ENCODE results near the gene TSPAN5.

The TSPAN5 gene

GRCh38 chr4:98601708-98602107 is 56.7 kb downstream of the TSPAN5 start:
- in situ Hi-C loops (cut with MboI; ENCODE audit: low sequenced_read_pairs): no loop called here

- in situ Hi-C loops (cut with MboI; ENCODE audit: low sequenced_read_pairs): no loop called here
These were observed 58.7 kb downstream of the TSPAN5 start for GRCh38 chr4:98599617-98600205.

- in situ Hi-C loops (cut with MboI; ENCODE audit: low sequenced_read_pairs): no loop called here
These were observed 71.5 kb downstream of the TSPAN5 start for GRCh38 chr4:98586962-98587354.

- in situ Hi-C loops (cut with MboI; ENCODE audit: low sequenced_read_pairs): no loop called here
These were observed 72.0 kb downstream of the TSPAN5 start for GRCh38 chr4:98586291-98586961.

GRCh38 chr4:98585596-98585995 is 72.8 kb downstream of the TSPAN5 start:
- in situ Hi-C loops (cut with MboI; ENCODE audit: low sequenced_read_pairs): no loop called here

GRCh38 chr4:98584265-98584664 is 74.1 kb downstream of the TSPAN5 start:
- in situ Hi-C loops (cut with MboI; ENCODE audit: low sequenced_read_pairs): no loop called here

GRCh38 chr4:98583265-98583664 is 75.1 kb downstream of the TSPAN5 start:
- in situ Hi-C loops (cut with MboI; ENCODE audit: low sequenced_read_pairs): no loop called here

GRCh38 chr4:98581126-98581525 is 77.3 kb downstream of the TSPAN5 start:
- in situ Hi-C loops (cut with MboI; ENCODE audit: low sequenced_read_pairs): no loop called here

- in situ Hi-C loops (cut with MboI; ENCODE audit: low sequenced_read_pairs): no loop called here
These were observed 80.5 kb downstream of the TSPAN5 start for GRCh38 chr4:98577956-98578355.

GRCh38 chr4:98574816-98575215 is 83.6 kb downstream of the TSPAN5 start:
- in situ Hi-C loops (cut with MboI; ENCODE audit: low sequenced_read_pairs): no loop called here

- in situ Hi-C loops (cut with MboI; ENCODE audit: low sequenced_read_pairs): no loop called here
These were observed 84.6 kb downstream of the TSPAN5 start for GRCh38 chr4:98573791-98574190.

- in situ Hi-C loops (cut with MboI; ENCODE audit: low sequenced_read_pairs): no loop called here
These were observed 85.7 kb downstream of the TSPAN5 start for GRCh38 chr4:98572697-98573096.

- in situ Hi-C loops (cut with MboI; ENCODE audit: low sequenced_read_pairs): no loop called here
These were observed 87.1 kb downstream of the TSPAN5 start for GRCh38 chr4:98571161-98571786.

- in situ Hi-C loops (cut with MboI; ENCODE audit: low sequenced_read_pairs): no loop called here
These were observed 88.1 kb downstream of the TSPAN5 start for GRCh38 chr4:98570151-98570797.

- in situ Hi-C loops (cut with MboI; ENCODE audit: low sequenced_read_pairs): no loop called here
These were observed 89.3 kb downstream of the TSPAN5 start for GRCh38 chr4:98568941-98569663.

GRCh38 chr4:98567611-98568010 is 90.8 kb downstream of the TSPAN5 start:
- in situ Hi-C loops (cut with MboI; ENCODE audit: low sequenced_read_pairs): no loop called here

- in situ Hi-C loops (cut with MboI; ENCODE audit: low sequenced_read_pairs): no loop called here
These were observed 91.9 kb downstream of the TSPAN5 start for GRCh38 chr4:98566361-98567008.

GRCh38 chr4:98565681-98566301 is 92.6 kb downstream of the TSPAN5 start:
- in situ Hi-C loops (cut with MboI; ENCODE audit: low sequenced_read_pairs): no loop called here

GRCh38 chr4:98564852-98565251 is 93.6 kb downstream of the TSPAN5 start:
- in situ Hi-C loops (cut with MboI; ENCODE audit: low sequenced_read_pairs): no loop called here

- in situ Hi-C loops (cut with MboI; ENCODE audit: low sequenced_read_pairs): no loop called here
These were observed 98.1 kb downstream of the TSPAN5 start for GRCh38 chr4:98560321-98560720.

Data from HL-60/S4 (cell line).